CD4-positive, alpha-beta memory T cell (primary cell): ENCODE results near the gene SCRN3. TPM values are rescaled to one million over a fixed set of nuclear protein-coding genes. Genes with fewer than 3 reads are reported as not detected.
"Not testable (repeated sequence)": the region's sequence is repeated elsewhere in the genome, so short reads cannot be mapped to it uniquely, and the experiment has no call there.

Experiments
- CTCF ChIA-PET: fragments of 350-600 bp; sonication (Branson Sonifier 250); formaldehyde crosslinking; loops from one replicate; lab custom pipeline; 2021; ENCODE audit warnings: inconsistent platforms; ENCODE audit not compliant: partially characterized antibody; lab: Charles Lee
- POLR2A ChIA-PET: fragments of 350-600 bp; sonication (Branson Sonifier 250); formaldehyde crosslinking; loops from one replicate; lab custom pipeline; 2021; ENCODE audit not compliant: partially characterized antibody; lab: Charles Lee
- DNase-seq, 5 donors: peaks; one replicate each; pipeline versions ENCODE4 v3.0.0 to v3.0.0-alpha.2; 2020 to 2022; ENCODE audit warnings: mixed read lengths in 1 of 5
- H3K27ac ChIP-seq: one replicate; pipeline ENCODE4 v1.7.0; 2013; ENCODE audit warnings: low read depth, low read length
- H3K27me3 ChIP-seq: 2 replicates; pipeline ENCODE4 v1.7.0; 2013; ENCODE audit warnings: mild to moderate bottlenecking, low read length, moderate library complexity; ENCODE audit not compliant: insufficient read depth
- H3K36me3 ChIP-seq: 2 replicates; pipeline ENCODE4 v1.7.0; 2013; ENCODE audit warnings: mild to moderate bottlenecking, low read length, moderate library complexity; ENCODE audit not compliant: insufficient read depth
- H3K4me1 ChIP-seq: 2 replicates; pipeline ENCODE4 v1.7.0; 2013; ENCODE audit warnings: mild to moderate bottlenecking, low read length, moderate library complexity; ENCODE audit not compliant: insufficient read depth
- H3K4me3 ChIP-seq, 2 donors: one replicate each; pipeline ENCODE4 v1.7.0; 2013; ENCODE audit warnings: low read length in 2 of 2, mild to moderate bottlenecking in 1 of 2
- H3K9me3 ChIP-seq, 2 donors: one replicate each; pipeline ENCODE4 v1.7.0; 2013; ENCODE audit warnings: low read length in 2 of 2, control low read depth in 1 of 2; ENCODE audit not compliant: control insufficient read depth in 1 of 2
- H3K27ac Mint-ChIP-seq, 7 donors: one replicate each; pipeline ENCODE4 v1.8.0; 2020 to 2021; ENCODE audit warnings: mixed read lengths in 7 of 7, mild to moderate bottlenecking in 6 of 7, inconsistent platforms in 3 of 7, moderate library complexity in 3 of 7
- H3K27me3 Mint-ChIP-seq, 2 donors: one replicate each; pipeline ENCODE4 v1.8.0; 2020 to 2021; ENCODE audit warnings: mixed read lengths in 2 of 2
- H3K36me3 Mint-ChIP-seq, 2 donors: one replicate each; pipeline ENCODE4 v1.8.0; 2020 to 2021; ENCODE audit warnings: mixed read lengths in 2 of 2, inconsistent platforms in 1 of 2, mild to moderate bottlenecking in 1 of 2
- H3K4me1 Mint-ChIP-seq, 4 donors: one replicate each; pipeline ENCODE4 v1.8.0; 2020 to 2021; ENCODE audit warnings: mixed read lengths in 4 of 4, mild to moderate bottlenecking in 1 of 4
- H3K4me3 Mint-ChIP-seq, 8 donors: one replicate each; pipeline ENCODE4 v1.8.0; 2020 to 2021; ENCODE audit warnings: mixed read lengths in 8 of 8, mild to moderate bottlenecking in 7 of 8, moderate library complexity in 6 of 8, inconsistent platforms in 3 of 8
- H3K9me3 Mint-ChIP-seq, 8 donors: one replicate each; pipeline ENCODE4 v1.8.0; 2020 to 2021; ENCODE audit warnings: mixed read lengths in 8 of 8, mild to moderate bottlenecking in 5 of 8, inconsistent platforms in 3 of 8, moderate library complexity in 1 of 8
- intact Hi-C: fragments of 100-400 bp; cut with micrococcal nuclease; formaldehyde crosslinking; loops from one replicate; pipeline ENCODE4 v1.15.1; 2023
- polyA plus RNA-seq, 2 donors: library from polyadenylated mRNA; unstranded; fragments of 300-500 nt; fragmentation: Illumina TruSeq; gene quantifications; one replicate each; pipeline ENCODE4 v1.2.3, GENCODE V29; 2021
- total RNA-seq, 2 experiments: library from RNA; stranded (reverse); gene quantifications; one replicate each; pipeline ENCODE4 v1.2.3, GENCODE V29; 2021

SCRN3 gene
- total and polyA plus RNA-seq, 4 experiments from 2014 or later = 10.8 to 15.2 (median 13.2) TPM

GRCh38 chr2:174362949-174363348 is 32.6 kb upstream of the SCRN3 start:
- Histone ChIP-seq H3K36me3 (peaks cover 3% of the 10 kb centered on the region), H3K27ac (no peak overlapping the region), H3K4me1 (no peaks in the 10 kb centered on the region), H3K4me3 (no peak overlapping the region), H3K9me3 (no peaks in the 10 kb centered on the region), H3K27me3 (no peaks in the 10 kb centered on the region)
- Mint-ChIP-seq H3K4me3 (no peak overlapping the region), H3K27ac (no peak overlapping the region), H3K36me3 (peaks cover 72 to 79% of the 10 kb centered on the region in 2 donors), H3K27me3 (no peaks in the 10 kb centered on the region), H3K4me1 (peaks cover 0 to 7% (median 2%) of the 10 kb centered on the region in 4 donors), H3K9me3 (peaks cover 2 to 14% (median 6%) of the 10 kb centered on the region in 8 donors)
- intact Hi-C loops = no loop called here
- no peak for DNase-seq
- ChIA-PET POLR2A (no interaction called here), CTCF (no interaction called here)

GRCh38 chr2:174363492-174364225 is 31.9 kb upstream of the SCRN3 start:
- H3K27me3 Mint-ChIP-seq, H3K27ac Mint-ChIP-seq, H3K4me3 Mint-ChIP-seq, POLR2A ChIA-PET, H3K27me3 ChIP-seq, intact Hi-C loops, H3K36me3 ChIP-seq, H3K9me3 ChIP-seq, DNase-seq, CTCF ChIA-PET, H3K4me1 Mint-ChIP-seq, H3K4me3 ChIP-seq, H3K27ac ChIP-seq, H3K4me1 ChIP-seq: not testable (repeated sequence)
- H3K36me3 Mint-ChIP-seq = peaks cover 79 to 86% of the 10 kb centered on the region in 2 donors
- peaks cover 3 to 14% (median 6%) of the 10 kb centered on the region in 8 donors for H3K9me3 Mint-ChIP-seq

GRCh38 chr2:174364628-174365027 is 30.9 kb upstream of the SCRN3 start:
- H3K9me3 Mint-ChIP-seq = peaks cover 3 to 14% (median 6%) of the 10 kb centered on the region in 8 donors
- Histone ChIP-seq H3K4me1 (no peaks in the 10 kb centered on the region), H3K27me3 (no peaks in the 10 kb centered on the region), H3K4me3 (no peak overlapping the region), H3K36me3 (peaks cover 11% of the 10 kb centered on the region), H3K9me3 (no peaks in the 10 kb centered on the region), H3K27ac (no peak overlapping the region)
- CTCF ChIA-PET = no interaction called here
- peaks cover 0 to 7% (median 3%) of the 10 kb centered on the region in 4 donors for H3K4me1 Mint-ChIP-seq
- no peak for DNase-seq
- no peak overlapping the region for H3K4me3 Mint-ChIP-seq
- intact Hi-C loops = no loop called here
- peaks cover 81 to 87% of the 10 kb centered on the region in 2 donors for H3K36me3 Mint-ChIP-seq
- POLR2A ChIA-PET = no interaction called here
- no peaks in the 10 kb centered on the region for H3K27me3 Mint-ChIP-seq
- H3K27ac Mint-ChIP-seq = no peak overlapping the region

- Mint-ChIP-seq H3K4me1 (peaks cover 0 to 7% (median 3%) of the 10 kb centered on the region in 4 donors), H3K27me3 (no peaks in the 10 kb centered on the region), H3K9me3 (peaks cover 3 to 14% (median 6%) of the 10 kb centered on the region in 8 donors), H3K4me3 (no peak overlapping the region), H3K27ac (no peak overlapping the region), H3K36me3 (peaks cover 83 to 89% of the 10 kb centered on the region in 2 donors)
- no peaks in the 10 kb centered on the region for H3K9me3 ChIP-seq
- no peaks in the 10 kb centered on the region for H3K27me3 ChIP-seq
- no peak for DNase-seq
- POLR2A ChIA-PET = no interaction called here
- CTCF ChIA-PET = no interaction called here
- no peaks in the 10 kb centered on the region for H3K4me1 ChIP-seq
- intact Hi-C loops = no loop called here
- H3K4me3 ChIP-seq = no peak overlapping the region
- peaks cover 18% of the 10 kb centered on the region for H3K36me3 ChIP-seq
- H3K27ac ChIP-seq = no peak overlapping the region
These were observed 30.0 kb upstream of the SCRN3 start for GRCh38 chr2:174365571-174365970.

GRCh38 chr2:174368691-174369090 is 26.8 kb upstream of the SCRN3 start:
- CTCF ChIA-PET = interaction anchor here (0.9 to 2.4 kb wide), 2 partner anchors 11 to 27 kb away, joined by 8 to 9 read pairs; no protein-coding TSS in a partner anchor
- Mint-ChIP-seq H3K36me3 (peaks cover 75 to 78% of the 10 kb centered on the region in 2 donors), H3K4me3 (no peak overlapping the region), H3K27ac (no peak overlapping the region), H3K4me1 (peaks cover 0 to 7% (median 5%) of the 10 kb centered on the region in 4 donors), H3K27me3 (no peaks in the 10 kb centered on the region), H3K9me3 (peaks cover 3 to 7% (median 5%) of the 10 kb centered on the region in 8 donors)
- no peak overlapping the region for H3K27ac ChIP-seq
- H3K36me3 ChIP-seq = peaks cover 19% of the 10 kb centered on the region
- intact Hi-C loops = no loop called here
- H3K4me3 ChIP-seq = no peak overlapping the region
- no peaks in the 10 kb centered on the region for H3K4me1 ChIP-seq
- POLR2A ChIA-PET = no interaction called here
- no peaks in the 10 kb centered on the region for H3K9me3 ChIP-seq
- DNase-seq = no peak
- H3K27me3 ChIP-seq = no peaks in the 10 kb centered on the region

GRCh38 chr2:174376967-174377366 is 18.6 kb upstream of the SCRN3 start:
- H3K27ac Mint-ChIP-seq = no peak overlapping the region
- no peaks in the 10 kb centered on the region for H3K27me3 Mint-ChIP-seq
- no peaks in the 10 kb centered on the region for H3K27me3 ChIP-seq
- ChIA-PET CTCF (no interaction called here), POLR2A (no interaction called here)
- H3K36me3 ChIP-seq = peaks cover 60% of the 10 kb centered on the region
- no peak overlapping the region for H3K27ac ChIP-seq
- H3K4me1 Mint-ChIP-seq = peaks cover 0 to 6% (median 2%) of the 10 kb centered on the region in 4 donors
- no peaks in the 10 kb centered on the region for H3K9me3 ChIP-seq
- H3K4me3 ChIP-seq = no peak overlapping the region
- intact Hi-C loops = no loop called here
- no peaks in the 10 kb centered on the region for H3K4me1 ChIP-seq
- DNase-seq = no peak
- H3K36me3 Mint-ChIP-seq = peaks cover 61 to 78% of the 10 kb centered on the region in 2 donors
- no peaks in the 10 kb centered on the region for H3K9me3 Mint-ChIP-seq
- no peak overlapping the region for H3K4me3 Mint-ChIP-seq

GRCh38 chr2:174383796-174384195 is 11.7 kb upstream of the SCRN3 start:
- ChIA-PET POLR2A (no interaction called here), CTCF (no interaction called here)
- no peak overlapping the region for H3K27ac Mint-ChIP-seq
- H3K27me3 Mint-ChIP-seq = no peaks in the 10 kb centered on the region
- Histone ChIP-seq H3K27ac (no peak overlapping the region), H3K9me3 (no peaks in the 10 kb centered on the region), H3K4me3 (no peak overlapping the region), H3K4me1 (peaks cover 3% of the 10 kb centered on the region), H3K27me3 (no peaks in the 10 kb centered on the region), H3K36me3 (peaks cover 31% of the 10 kb centered on the region)
- no peaks in the 10 kb centered on the region for H3K9me3 Mint-ChIP-seq
- peaks cover 54 to 67% of the 10 kb centered on the region in 2 donors for H3K36me3 Mint-ChIP-seq
- peak overlapping the region in 1 of 8 donors; percentile 2 for H3K4me3 Mint-ChIP-seq
- peaks cover 9 to 21% (median 18%) of the 10 kb centered on the region in 4 donors for H3K4me1 Mint-ChIP-seq
- no peak for DNase-seq
- intact Hi-C loops = no loop called here
